ENCODE results near the gene EPHB1.

DNA sequence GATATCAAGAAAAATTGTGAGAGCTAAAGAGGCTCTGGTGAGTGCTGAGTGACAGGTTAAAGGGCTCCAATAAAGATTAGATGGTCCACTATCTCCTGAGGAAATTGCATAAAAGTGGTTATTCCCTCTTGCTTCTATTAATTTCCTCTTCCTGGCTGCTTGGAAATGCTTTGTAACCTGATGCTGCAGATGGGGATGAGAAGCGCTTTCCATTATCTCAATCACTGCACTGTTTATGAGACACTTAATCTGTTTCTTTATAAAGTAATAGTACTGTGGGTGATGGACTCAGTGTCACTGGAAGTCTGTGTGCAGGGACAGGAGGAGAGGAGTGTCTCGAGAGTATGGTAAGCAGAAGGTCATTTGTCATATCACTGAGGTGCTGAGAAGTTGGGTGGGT lies 305.3 kb downstream of the EPHB1 start:
- TF ChIP-seq GATA2 (IDR thresholded peaks at IDR 0.05; ENCODE audit: low read depth, low read length) (no peak), GATA3 (IDR thresholded peaks at IDR 0.05; ENCODE audit: low read depth, low read length) (no peak)

Data from SH-SY5Y (cell line).